ENCODE data around the gene CATSPER3. TPM values are rescaled to one million over a fixed set of nuclear protein-coding genes. Genes with fewer than 3 reads are reported as not detected.

Gene CATSPER3
- total RNA-seq, 4 donors from 2014 or later, result 0.23 to 0.59 TPM; not detected in 2

DNA sequence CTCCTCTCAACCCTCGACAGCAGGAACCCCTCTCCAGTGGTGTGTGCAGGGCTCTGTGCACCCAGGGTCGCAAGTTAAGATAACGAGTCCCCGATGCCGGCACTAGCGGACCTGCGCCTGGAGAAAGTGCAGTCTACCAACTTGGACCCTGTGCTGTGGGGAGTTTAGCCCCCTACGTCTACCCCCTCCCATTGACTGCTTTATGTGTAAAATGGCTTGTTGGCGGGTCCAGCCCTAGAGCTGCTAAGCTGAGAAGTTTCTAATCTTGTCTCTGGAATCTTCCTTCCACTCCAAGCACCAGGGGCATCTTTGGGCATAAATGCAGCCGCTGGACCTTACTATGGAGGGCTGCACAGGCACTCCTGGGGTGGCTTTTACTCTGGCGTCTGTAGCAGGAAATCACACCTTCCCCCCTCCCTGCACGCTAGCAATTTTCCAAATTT, 73.5 kb downstream of the CATSPER3 start:
- 64 to 67% methylated on average over 12 of the region's 12 CpGs for WGBS, 2 donors
- intact Hi-C loops (cut with DNase I; ENCODE audit: low total_unique reads), result no loop called here
- H3K4me3 ChIP-seq (ENCODE audit: low read depth, poor library complexity, severe bottlenecking), result no peak overlapping the region

DNA sequence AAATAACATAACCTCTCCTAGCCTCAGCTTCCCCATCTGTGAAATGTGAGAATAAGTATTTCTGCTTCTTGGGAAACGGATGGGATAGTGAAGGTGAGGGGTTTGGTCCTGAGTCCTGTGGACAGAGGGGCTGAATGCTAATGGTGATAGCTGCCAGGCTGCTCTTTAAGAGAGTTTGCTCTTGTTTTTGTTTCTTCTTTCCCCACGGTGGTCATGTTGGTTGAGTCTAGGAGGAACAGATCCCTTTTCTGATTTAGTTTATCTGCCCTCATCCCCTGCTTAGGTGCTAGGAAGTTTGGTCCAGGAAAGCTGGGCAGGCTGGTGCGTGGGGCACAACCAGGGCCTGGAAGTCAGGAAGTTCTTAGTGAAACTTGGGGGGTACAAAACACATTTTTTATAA, 74.0 kb downstream of the CATSPER3 start:
- DNase-seq (ENCODE audit: low spot score in 2 of 2), result no peak
- no peak for TF ChIP-seq POLR2A (IDR thresholded peaks at IDR 0.05)
- no peak for TF ChIP-seq CTCF (IDR thresholded peaks at IDR 0.05)
- WGBS, 2 donors, result 73 to 80% methylated on average over 3 of the region's 3 CpGs
- intact Hi-C loops (cut with DNase I; ENCODE audit: low total_unique reads), result no loop called here
- no peak overlapping the region for H3K4me3 ChIP-seq (ENCODE audit: low read depth, poor library complexity, severe bottlenecking)

More for the DNA sequence above, 73.5 kb downstream of the CATSPER3 start:
- TF ChIP-seq POLR2A (IDR thresholded peaks at IDR 0.05) (no peak), CTCF (IDR thresholded peaks at IDR 0.05) (no peak)
- DNase-seq (ENCODE audit: low spot score in 2 of 2), result no peak

DNA sequence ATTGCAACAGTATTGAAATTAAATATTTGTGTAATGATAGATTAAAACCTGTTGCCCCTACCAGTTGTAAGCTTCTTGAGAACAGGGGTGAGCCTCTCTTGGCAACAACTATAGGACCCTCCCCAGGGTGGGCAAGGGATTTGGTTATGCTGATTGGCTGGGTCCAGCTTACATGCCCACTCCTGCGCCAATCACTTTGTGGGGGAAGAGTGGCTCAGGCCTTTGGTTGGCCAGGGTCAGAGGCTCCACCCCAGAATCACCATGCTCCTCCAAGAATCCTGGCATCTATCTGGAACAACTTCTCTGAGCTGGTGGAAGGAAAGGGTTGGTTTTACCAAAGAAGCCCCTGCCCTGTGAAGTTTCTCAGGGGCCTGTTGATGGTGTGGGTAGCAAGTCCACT, 74.9 kb downstream of the CATSPER3 start:
- 100% methylated on average over 1 of the region's 1 CpG for WGBS, 2 donors
- intact Hi-C loops (cut with DNase I; ENCODE audit: low total_unique reads), result no loop called here
- TF ChIP-seq POLR2A (IDR thresholded peaks at IDR 0.05) (no peak), CTCF (IDR thresholded peaks at IDR 0.05) (no peak)
- no peak for DNase-seq (ENCODE audit: low spot score in 2 of 2)
- no peak overlapping the region for H3K4me3 ChIP-seq (ENCODE audit: low read depth, poor library complexity, severe bottlenecking)

- no peak for TF ChIP-seq POLR2A (IDR thresholded peaks at IDR 0.05)
- intact Hi-C loops (cut with DNase I; ENCODE audit: low total_unique reads), result no loop called here
- H3K4me3 ChIP-seq (ENCODE audit: low read depth, poor library complexity, severe bottlenecking), result no peak overlapping the region
- DNase-seq (ENCODE audit: low spot score in 2 of 2), result no peak
Observed at GRCh38 chr5:135045488-135045887, 77.8 kb downstream of the CATSPER3 start.

DNA sequence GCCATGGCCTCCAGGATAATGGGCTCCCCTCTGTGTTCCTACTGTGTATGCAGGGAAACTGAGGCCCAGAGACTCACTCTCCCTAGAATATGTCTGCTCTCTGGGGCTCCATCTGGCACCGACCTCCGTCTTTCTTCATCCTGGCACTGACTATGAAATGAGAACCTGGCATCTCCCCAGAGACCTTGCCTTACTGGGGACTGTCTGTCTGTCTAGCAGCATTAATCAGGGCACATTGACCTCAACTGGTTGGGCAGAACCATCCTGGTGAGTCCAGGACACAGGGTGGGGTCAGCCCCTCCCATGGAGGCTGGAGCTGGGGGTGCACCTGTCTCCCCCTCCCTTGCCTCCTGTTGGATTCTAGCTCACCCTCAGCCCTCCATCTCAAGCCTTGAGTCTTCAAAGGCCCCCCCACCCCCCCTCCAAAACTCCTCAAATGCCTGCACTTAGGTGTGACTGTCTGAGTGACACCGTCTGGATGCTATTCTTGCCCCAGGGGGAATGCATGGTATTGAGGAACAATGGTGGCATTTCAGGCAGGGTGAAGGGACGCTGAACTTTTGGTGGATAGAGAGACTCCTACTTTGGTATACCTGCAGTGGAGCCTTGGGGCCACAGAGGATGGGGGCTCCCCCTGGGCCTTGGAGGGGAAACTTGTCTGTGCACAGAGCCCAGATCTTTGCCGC, 79.1 kb downstream of the CATSPER3 start:
- no peak for DNase-seq (ENCODE audit: low spot score in 2 of 2)
- 49% methylated on average over 5 of the region's 5 CpGs for WGBS, 2 donors
- no peak overlapping the region for H3K4me3 ChIP-seq (ENCODE audit: low read depth, poor library complexity, severe bottlenecking)
- no peak for TF ChIP-seq CTCF (IDR thresholded peaks at IDR 0.05)
- TF ChIP-seq POLR2A (IDR thresholded peaks at IDR 0.05), result no peak
- intact Hi-C loops (cut with DNase I; ENCODE audit: low total_unique reads), result no loop called here

- 3 to 20% methylated on average over 2 of the region's 2 CpGs for WGBS, 2 donors
Observed at GRCh38 chr5:135047347-135047695, 79.6 kb downstream of the CATSPER3 start.

More at GRCh38 chr5:135047347-135047695, 79.6 kb downstream of the CATSPER3 start:
- DNase-seq (ENCODE audit: low spot score in 2 of 2), result no peak
- H3K4me3 ChIP-seq (ENCODE audit: low read depth, poor library complexity, severe bottlenecking), result no peak overlapping the region
- intact Hi-C loops (cut with DNase I; ENCODE audit: low total_unique reads), result no loop called here
- TF ChIP-seq CTCF (IDR thresholded peaks at IDR 0.05) (no peak), POLR2A (IDR thresholded peaks at IDR 0.05) (no peak)
